ENCODE measurements around the gene TNN. TPM values are rescaled to one million over a fixed set of nuclear protein-coding genes. Genes with fewer than 3 reads are reported as not detected.
"Not testable (repeated sequence)": the region's sequence is repeated elsewhere in the genome, so short reads cannot be mapped to it uniquely, and the experiment has no call there.

Gene TNN, protein sequence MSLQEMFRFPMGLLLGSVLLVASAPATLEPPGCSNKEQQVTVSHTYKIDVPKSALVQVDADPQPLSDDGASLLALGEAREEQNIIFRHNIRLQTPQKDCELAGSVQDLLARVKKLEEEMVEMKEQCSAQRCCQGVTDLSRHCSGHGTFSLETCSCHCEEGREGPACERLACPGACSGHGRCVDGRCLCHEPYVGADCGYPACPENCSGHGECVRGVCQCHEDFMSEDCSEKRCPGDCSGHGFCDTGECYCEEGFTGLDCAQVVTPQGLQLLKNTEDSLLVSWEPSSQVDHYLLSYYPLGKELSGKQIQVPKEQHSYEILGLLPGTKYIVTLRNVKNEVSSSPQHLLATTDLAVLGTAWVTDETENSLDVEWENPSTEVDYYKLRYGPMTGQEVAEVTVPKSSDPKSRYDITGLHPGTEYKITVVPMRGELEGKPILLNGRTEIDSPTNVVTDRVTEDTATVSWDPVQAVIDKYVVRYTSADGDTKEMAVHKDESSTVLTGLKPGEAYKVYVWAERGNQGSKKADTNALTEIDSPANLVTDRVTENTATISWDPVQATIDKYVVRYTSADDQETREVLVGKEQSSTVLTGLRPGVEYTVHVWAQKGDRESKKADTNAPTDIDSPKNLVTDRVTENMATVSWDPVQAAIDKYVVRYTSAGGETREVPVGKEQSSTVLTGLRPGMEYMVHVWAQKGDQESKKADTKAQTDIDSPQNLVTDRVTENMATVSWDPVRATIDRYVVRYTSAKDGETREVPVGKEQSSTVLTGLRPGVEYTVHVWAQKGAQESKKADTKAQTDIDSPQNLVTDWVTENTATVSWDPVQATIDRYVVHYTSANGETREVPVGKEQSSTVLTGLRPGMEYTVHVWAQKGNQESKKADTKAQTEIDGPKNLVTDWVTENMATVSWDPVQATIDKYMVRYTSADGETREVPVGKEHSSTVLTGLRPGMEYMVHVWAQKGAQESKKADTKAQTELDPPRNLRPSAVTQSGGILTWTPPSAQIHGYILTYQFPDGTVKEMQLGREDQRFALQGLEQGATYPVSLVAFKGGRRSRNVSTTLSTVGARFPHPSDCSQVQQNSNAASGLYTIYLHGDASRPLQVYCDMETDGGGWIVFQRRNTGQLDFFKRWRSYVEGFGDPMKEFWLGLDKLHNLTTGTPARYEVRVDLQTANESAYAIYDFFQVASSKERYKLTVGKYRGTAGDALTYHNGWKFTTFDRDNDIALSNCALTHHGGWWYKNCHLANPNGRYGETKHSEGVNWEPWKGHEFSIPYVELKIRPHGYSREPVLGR (N-terminal part only)
- polyA plus RNA-seq (ENCODE audit: low read depth in 6 of 6): under 1 TPM in 1 of 6 donors, not detected in 5; 0.06 TPM

DNA sequence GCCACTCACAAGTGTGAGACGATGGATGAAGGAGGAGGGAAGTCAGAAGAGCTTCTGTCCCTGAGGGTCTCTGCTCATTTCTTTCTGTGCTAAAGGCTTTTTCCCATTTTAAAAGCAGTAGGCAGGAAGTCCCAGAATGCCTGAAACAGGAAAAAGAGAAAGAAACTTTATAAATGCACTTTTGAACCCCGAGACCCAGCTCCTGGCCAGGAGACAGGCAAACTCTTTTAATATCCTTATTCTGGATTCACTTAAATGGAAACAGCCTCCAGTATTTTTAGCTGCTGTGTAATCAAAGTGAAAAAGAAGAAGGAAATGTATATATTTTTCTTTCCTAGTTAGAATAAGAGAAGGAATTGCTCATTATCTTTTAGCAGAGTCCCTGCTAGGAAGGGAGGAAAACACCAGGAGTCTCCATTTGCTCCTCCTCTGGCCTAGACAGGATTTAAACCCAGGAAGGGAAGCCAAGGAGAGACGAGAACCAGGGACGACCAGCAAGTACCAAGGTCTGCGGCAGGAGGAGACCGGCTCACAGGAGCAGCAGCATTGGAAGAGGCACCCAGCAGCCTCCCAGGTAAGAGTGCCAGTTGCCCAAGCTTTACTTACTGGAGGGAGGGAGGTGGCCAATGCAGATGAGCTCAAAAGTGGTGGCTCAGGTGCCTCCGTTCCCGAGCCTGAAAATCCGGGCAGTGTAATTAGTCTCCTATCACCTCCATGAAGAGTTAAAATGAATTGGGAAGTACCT, at the start of gene TNN:
TNN (plus strand) TSS at position 472 of the 745 bp plus-strand sequence. CDS start 9,586 bp downstream, outside the sequence.
- Mint-ChIP-seq H3K4me3 (peak within 1 kb of the TSS in 1 of 8 donors; percentile 78), H3K36me3 (no peaks in the 10 kb centered on the region), H3K27me3 (peaks cover 27 to 43% (median 29%) of the 10 kb centered on the region in 3 donors), H3K4me1 (peaks cover 0 to 4% (median 4%) of the 10 kb centered on the region in 3 donors), H3K9me3 (no peaks in the 10 kb centered on the region), H3K27ac (peak within 1 kb of the TSS in 2 of 6 donors; percentile 7 to 12)
- DNase-seq: no peak
- no peak for ATAC-seq (ENCODE audit: low read depth in 2 of 2)

DNA sequence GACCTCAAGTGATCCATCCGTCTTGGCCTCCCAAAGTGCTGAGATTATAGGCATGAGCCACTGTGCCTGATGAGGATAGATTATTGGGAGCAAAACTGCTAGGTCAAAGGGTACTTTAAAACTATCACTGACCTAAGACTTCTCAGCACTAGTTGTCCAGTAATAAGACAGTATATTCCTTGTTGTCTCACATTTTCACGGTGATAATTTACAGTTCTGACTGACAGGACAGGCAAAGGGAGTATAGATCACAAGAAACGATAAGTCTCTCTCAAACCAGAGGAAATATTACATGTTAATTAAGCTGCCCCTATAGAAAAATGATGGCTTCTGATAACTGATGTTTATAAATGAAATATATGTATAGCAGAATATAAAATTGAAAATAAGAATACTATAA, 48.1 kb upstream of the TNN start:
- peaks cover 0 to 2% (median 0%) of the 10 kb centered on the region in 7 donors for H3K9me3 Mint-ChIP-seq
- peaks cover 28 to 31% (median 31%) of the 10 kb centered on the region in 3 donors for H3K4me1 Mint-ChIP-seq
- no peak overlapping the region for H3K27ac Mint-ChIP-seq
- H3K4me3 Mint-ChIP-seq: peak overlapping the region in 2 of 8 donors; percentile 30 to 73
- DNase-seq (no peak), ATAC-seq (ENCODE audit: low read depth in 2 of 2) (no peak)
- H3K36me3 Mint-ChIP-seq: peaks cover 7 to 8% of the 10 kb centered on the region in 2 donors
- H3K27me3 Mint-ChIP-seq: no peaks in the 10 kb centered on the region

DNA sequence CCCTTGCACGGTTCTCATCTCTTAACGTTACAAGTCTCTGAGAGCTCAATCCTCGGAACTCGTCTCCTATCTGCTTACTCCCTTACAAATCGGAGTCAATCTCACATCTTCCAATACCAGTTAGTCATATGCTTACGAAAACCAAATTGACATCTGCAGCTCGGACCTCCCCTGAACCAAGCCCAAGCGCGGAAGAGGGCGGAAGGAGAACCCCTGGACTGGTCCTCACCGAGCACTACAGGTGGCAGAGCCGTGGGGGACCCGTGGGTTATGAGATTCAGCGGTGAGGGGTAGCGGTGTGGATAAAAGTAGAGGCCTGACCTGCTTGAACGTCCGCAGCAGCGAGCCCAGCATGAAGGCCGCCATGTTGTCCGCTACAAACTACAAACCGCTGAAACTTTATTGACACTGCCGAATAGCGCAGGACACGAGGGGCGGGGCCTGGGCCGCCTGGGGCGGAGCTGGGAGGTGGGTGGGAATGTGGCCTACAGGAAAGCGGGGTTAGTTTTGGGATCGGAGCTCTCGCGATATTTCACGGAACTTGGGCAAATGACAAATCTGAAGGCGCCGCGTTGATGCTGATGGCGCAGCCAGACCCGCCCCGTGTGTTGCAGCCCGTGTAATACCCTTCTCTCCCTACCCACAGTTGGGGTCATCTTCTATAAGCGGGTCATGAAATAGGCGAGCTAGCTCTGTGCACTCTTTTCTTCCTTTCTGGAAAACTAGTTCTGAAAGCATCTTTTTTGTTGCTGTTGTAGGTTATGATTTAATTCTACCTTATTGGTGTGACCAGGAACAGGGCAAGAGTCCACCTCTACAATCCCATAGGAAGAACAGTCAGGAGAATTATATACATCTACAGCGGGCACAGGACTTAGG, 44.4 kb upstream of the TNN start, which contains the start of gene MRPS14:
MRPS14 (minus strand) TSS at position 383 of the 879 bp plus-strand sequence; CDS start at position 366, 17 bp downstream.
- Mint-ChIP-seq H3K4me1 (peaks cover 27 to 35% (median 28%) of the 10 kb centered on the region in 3 donors), H3K4me3 (peak within 1 kb of the TSS; percentile 89 to 100 (median 95)), H3K27ac (peak within 1 kb of the TSS; percentile 77 to 99 (median 94)), H3K36me3 (no peaks in the 10 kb centered on the region), H3K27me3 (no peaks in the 10 kb centered on the region), H3K9me3 (peaks cover 0 to 6% (median 0%) of the 10 kb centered on the region in 7 donors)
- DNase-seq (peak; percentile 96), ATAC-seq (ENCODE audit: low read depth in 2 of 2) (peak; percentile 91 to 93)

DNA sequence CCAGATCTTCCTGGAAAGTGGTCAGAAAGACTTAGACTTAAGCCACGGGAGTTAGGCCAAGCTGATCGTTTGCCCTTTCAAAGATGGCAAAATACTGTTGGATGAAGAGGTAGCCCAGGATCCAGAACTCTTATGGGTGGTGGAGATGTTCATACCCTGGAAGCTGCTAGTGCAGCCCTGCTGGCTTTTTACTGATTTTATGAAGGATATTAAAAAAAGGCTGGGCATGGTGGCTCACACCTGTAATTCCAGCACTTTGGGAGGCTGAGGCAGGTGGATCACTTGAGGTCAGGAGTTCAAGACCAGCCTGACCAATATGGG, 43.8 kb upstream of the TNN start:
- H3K27me3 Mint-ChIP-seq; ATAC-seq (ENCODE audit: low read depth in 2 of 2); H3K9me3 Mint-ChIP-seq; DNase-seq; H3K36me3 Mint-ChIP-seq: not testable (repeated sequence)
- peak overlapping the region; percentile 89 to 100 (median 95) for H3K4me3 Mint-ChIP-seq
- H3K27ac Mint-ChIP-seq: peak overlapping the region; percentile 77 to 99 (median 94)
- H3K4me1 Mint-ChIP-seq: peaks cover 27 to 35% (median 28%) of the 10 kb centered on the region in 3 donors

DNA sequence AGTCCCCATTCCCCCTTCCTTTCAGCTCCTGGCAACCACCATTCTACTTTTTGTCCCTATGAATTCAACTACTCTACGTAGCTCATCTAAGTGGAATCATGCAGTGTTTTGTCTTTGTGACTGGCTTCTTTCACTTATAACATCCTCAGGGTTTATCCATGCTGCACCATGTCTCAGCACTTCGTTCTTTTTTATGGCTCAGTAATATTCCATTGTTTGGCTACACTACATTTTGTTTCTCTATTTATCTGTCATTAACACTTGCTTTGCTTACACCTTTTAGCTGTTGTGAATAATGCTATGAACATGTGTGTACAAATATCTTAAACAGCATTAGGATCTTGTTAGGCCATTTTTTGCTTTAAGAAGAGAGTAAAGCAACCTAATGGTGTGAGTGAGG, 42.9 kb upstream of the TNN start:
- Mint-ChIP-seq H3K4me1 (peaks cover 33 to 42% (median 34%) of the 10 kb centered on the region in 3 donors), H3K27me3 (no peaks in the 10 kb centered on the region), H3K9me3 (peaks cover 0 to 6% (median 0%) of the 10 kb centered on the region in 7 donors), H3K4me3 (peak overlapping the region; percentile 16 to 100 (median 78)), H3K36me3 (no peaks in the 10 kb centered on the region), H3K27ac (peak overlapping the region in 2 of 6 donors; percentile 27 to 73)
- DNase-seq (no peak), ATAC-seq (ENCODE audit: low read depth in 2 of 2) (no peak)

DNA sequence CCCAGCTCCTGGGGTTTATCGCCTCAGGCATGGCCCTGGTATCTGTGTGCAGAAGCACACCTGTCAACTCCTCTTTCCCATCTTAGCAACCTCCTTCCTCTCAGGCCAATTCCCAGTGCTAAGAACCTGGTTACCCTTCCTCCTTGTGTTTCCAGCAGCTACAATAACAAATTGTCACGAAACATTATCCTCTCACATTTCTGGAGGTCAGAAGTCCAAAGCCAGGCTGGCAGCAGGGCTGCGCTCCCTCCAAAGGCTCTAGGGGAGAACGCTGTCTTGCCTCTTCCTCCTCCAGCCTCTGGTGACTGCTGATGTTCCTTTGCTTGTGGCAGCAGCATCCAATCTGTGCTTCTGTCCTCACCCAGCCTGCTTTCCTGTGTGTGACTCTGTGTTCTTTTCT, 33.7 kb upstream of the TNN start:
- no peak overlapping the region for H3K4me3 Mint-ChIP-seq
- ATAC-seq (ENCODE audit: low read depth in 2 of 2) (no peak), DNase-seq (no peak)
- no peaks in the 10 kb centered on the region for H3K9me3 Mint-ChIP-seq
- H3K27ac Mint-ChIP-seq: no peak overlapping the region
- H3K4me1 Mint-ChIP-seq: peaks cover 7 to 10% (median 8%) of the 10 kb centered on the region in 3 donors
- peaks cover 0 to 8% (median 0%) of the 10 kb centered on the region in 3 donors for H3K27me3 Mint-ChIP-seq
- H3K36me3 Mint-ChIP-seq: no peaks in the 10 kb centered on the region

DNA sequence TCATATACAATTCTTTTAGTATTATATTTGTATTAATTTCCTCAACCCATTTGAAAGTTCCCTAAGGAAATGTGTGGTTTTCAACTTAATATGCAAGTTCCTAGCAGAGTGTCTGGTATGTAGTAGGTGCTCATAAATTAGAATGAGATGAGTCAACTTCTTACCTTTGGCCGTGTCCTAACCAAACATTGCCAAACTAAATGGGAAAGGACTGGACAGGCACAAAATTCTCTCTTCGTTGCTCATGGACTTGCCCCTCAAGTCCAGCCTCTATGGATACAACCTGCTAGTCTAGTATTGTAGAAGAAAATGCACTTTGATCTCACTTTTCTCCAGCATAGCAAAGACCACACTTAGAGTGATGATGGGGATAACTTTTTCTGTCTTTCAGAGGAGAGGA, 32.9 kb upstream of the TNN start:
- Mint-ChIP-seq H3K27ac (no peak overlapping the region), H3K36me3 (no peaks in the 10 kb centered on the region), H3K9me3 (no peaks in the 10 kb centered on the region), H3K4me3 (no peak overlapping the region), H3K27me3 (peaks cover 0 to 9% (median 0%) of the 10 kb centered on the region in 3 donors), H3K4me1 (peaks cover under 1 to 3% (median 2%) of the 10 kb centered on the region in 3 donors)
- DNase-seq (no peak), ATAC-seq (ENCODE audit: low read depth in 2 of 2) (no peak)

DNA sequence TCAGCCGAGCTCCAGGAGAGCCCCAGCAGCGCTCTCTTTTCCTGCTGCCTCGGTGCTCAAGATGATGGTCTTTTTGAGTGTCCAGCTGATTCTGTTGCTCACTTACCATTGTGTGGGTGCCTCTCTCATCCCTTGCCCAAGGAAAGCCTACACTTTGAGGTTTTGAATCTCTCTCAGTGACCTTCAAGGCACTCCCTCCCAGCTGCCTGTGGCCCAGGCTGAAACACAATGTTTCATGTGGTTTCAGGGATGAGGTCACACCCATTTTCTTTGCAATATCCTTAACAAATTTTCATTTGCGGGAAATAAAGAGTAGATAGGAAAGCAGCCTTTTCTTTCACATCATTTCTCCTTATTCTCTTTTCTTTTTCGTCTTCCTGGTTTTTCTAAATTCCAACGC, 31.8 kb upstream of the TNN start:
- Mint-ChIP-seq H3K9me3 (no peaks in the 10 kb centered on the region), H3K27ac (no peak overlapping the region), H3K27me3 (peaks cover 0 to 19% (median 0%) of the 10 kb centered on the region in 3 donors), H3K4me3 (no peak overlapping the region), H3K4me1 (no peaks in the 10 kb centered on the region), H3K36me3 (no peaks in the 10 kb centered on the region)
- DNase-seq: no peak
- ATAC-seq (ENCODE audit: low read depth in 2 of 2): no peak

DNA sequence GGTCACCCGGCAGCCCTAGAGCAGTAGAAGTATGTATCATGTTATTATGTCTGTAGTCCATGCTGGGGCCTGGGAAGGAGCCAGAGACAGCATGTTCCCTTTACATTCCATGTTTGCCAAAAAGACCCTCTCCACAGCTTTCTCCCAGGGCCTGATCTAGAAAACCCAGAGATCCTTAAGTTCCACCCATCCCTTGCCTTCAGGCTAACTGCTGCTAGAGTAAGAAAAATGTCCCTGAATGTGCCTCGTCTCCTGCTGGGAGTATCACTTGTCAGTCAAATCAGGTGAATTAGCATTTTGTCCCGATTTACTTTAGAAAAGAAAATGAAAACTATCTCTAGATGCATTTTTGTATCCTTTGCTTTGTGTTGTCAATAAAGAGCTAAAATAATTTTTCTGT, 31.2 kb upstream of the TNN start:
- H3K9me3 Mint-ChIP-seq: no peaks in the 10 kb centered on the region
- peaks cover 0 to 22% (median 0%) of the 10 kb centered on the region in 3 donors for H3K27me3 Mint-ChIP-seq
- DNase-seq (no peak), ATAC-seq (ENCODE audit: low read depth in 2 of 2) (no peak)
- no peaks in the 10 kb centered on the region for H3K4me1 Mint-ChIP-seq
- no peak overlapping the region for H3K27ac Mint-ChIP-seq
- H3K36me3 Mint-ChIP-seq: no peaks in the 10 kb centered on the region
- H3K4me3 Mint-ChIP-seq: no peak overlapping the region

DNA sequence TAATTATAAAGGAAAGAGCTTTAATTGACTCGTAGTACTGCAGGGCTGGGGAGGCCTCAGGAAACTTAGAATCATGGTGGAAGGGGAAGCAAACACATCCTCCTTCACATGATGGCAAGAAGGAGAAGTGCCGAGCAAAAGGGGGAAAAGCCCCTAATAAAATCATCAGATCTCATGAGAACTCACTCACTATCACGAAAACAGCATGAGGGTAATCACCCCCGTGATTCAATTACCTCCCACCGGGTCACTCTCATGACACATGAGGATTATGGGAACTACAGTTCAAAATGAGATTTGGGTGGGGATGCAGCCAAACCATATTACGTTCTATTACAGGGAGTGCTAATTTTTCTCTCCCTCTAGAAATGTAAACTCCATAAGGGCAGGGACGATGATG, 30.2 kb upstream of the TNN start:
- ATAC-seq (ENCODE audit: low read depth in 2 of 2) (no peak), DNase-seq (no peak)
- Mint-ChIP-seq H3K36me3 (no peaks in the 10 kb centered on the region), H3K4me3 (no peak overlapping the region), H3K4me1 (no peaks in the 10 kb centered on the region), H3K27ac (no peak overlapping the region), H3K9me3 (no peaks in the 10 kb centered on the region), H3K27me3 (peaks cover 0 to 22% (median 0%) of the 10 kb centered on the region in 3 donors)

DNA sequence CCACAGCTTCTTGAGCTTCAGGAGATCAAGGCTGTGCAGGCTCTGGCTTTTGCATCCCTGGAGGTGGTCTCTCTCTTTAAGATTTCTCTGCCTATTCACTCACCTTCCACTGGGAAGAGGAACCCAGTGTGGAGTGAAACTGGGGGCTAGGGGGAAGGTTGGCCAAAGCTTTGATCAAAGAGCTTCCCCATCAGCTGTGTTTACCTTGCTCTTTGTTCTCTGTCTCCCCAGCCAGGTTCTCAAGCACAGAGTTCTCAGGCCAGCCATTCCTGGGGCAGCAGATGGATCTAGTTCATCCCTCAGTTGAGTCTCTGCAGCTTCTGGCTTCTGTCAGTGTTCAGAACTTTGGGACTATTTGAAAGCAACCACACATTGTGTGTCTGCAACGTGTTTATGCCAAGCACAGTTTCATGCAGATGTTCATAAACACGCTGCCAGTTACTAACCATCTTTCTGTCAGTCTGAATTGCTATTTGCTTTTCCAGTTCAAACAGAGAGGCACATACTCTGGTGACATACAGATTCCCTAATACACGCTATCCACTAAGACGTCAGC, 27.2 kb upstream of the TNN start:
- DNase-seq: no peak
- no peak overlapping the region for H3K27ac Mint-ChIP-seq
- H3K4me3 Mint-ChIP-seq: no peak overlapping the region
- H3K36me3 Mint-ChIP-seq: no peaks in the 10 kb centered on the region
- no peaks in the 10 kb centered on the region for H3K4me1 Mint-ChIP-seq
- no peak for ATAC-seq (ENCODE audit: low read depth in 2 of 2)
- peaks cover 4 to 21% (median 8%) of the 10 kb centered on the region in 3 donors for H3K27me3 Mint-ChIP-seq
- no peaks in the 10 kb centered on the region for H3K9me3 Mint-ChIP-seq

Measured in naive B cell (primary cell).